SHP77 (cell line): Measurements from ENCODE around the gene RBP2.

Experiments
- DNase-seq, 2 experiments: peaks; one replicate each; lab custom pipeline; 2025; lab: John Stamatoyannopoulos, UW

The RBP2 gene

DNA sequence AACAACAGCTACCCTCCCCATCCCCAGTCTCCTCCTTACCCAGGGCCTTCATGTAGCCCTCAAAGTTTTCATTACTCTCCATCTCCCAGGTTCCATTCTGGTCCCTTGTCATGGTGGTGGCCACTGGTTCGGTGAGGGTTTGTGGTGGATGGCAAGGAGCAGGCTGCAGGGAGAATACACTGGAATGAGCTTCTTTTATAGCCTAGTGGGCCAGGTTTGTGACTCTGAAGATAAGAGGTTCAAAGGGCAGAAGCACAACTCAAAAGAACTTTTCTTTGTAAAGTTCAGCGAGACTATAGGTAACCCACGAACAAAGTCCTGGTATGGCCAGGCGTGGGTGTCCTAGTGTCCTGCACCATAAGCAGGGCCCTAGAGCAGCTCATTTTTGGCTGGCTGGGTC, at the start of gene RBP2:
Gene RBP2 (minus strand): TSS at position 169 of the 400 bp plus-strand sequence. CDS start 57 bp downstream, at position 112.
- no peak for DNase-seq

DNA sequence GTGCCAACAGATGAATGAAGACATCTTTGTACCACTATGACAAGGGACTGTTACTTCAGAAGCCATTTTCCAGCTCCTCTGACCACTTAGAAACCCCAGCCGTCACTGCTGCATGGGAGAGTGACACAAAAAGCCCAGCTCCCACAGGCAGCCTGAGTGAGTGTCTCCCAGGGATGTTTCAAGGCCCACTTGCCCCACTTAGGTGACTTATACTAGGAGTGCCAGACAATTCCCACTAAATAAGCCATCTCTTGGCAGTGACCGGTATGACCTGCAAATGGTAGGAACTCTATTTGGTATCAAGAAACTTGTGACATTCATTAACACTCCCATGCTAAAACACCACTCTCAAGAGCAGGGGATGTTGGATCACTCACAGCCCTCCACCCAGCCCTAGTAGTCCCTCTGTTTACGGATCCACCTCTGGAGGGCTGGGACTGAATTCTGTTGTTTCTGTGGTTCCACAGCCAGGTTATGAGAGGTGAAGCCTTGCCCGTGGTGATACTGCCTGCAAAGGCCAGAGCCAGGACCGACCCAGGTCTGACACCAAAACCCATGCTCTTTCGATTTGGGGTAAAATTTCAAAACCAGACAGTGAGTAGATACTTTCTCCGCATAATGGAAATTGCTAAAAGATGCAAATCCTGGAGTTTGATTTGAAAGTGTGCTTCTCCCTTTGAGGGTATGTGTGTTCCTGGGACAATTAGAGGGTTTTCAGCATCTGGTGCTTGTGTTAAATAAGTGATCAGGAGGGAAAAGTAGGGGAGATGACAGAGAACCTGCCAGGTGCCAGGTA, 48.7 kb upstream of the RBP2 start:
- no peak for DNase-seq

DNA sequence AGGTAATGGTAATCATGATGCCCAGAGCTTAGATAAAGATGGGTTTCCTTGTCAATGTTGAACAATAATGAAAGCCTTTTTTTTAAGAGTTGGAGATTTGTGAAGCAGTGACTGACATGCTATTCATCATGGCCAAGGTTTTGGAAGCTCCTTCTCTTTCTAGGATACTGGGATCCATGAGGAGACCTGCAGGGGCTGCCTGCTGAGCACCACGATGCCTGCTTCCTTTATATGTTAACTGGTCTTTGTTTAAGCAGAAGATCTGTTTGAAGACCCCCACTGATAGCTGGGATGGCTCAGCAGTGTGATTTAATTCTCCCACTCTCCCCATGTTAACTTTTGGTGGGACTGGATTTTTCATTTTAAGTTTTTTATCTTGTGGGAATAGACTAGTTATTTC, 47.4 kb upstream of the RBP2 start:
- no peak for DNase-seq

DNA sequence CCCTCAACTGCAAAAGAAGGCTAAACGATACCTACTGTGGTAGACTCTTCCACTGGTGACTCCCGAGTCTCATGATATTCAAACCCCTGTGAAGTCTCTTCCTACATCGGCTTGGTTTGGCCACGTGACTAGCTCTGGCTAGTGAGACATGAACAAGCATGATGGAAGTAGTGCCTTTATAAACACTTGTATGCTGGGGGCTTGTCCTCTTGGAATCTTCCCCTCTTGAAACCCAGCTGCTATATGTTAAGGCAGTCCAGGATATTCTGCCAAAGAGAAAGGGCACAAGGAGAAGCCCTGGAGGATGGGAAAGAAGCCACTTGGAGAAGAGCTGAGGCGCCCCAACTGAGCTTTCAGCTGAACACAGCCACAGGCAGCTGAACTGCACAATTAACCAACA, 46.9 kb upstream of the RBP2 start:
- DNase-seq = no peak

DNA sequence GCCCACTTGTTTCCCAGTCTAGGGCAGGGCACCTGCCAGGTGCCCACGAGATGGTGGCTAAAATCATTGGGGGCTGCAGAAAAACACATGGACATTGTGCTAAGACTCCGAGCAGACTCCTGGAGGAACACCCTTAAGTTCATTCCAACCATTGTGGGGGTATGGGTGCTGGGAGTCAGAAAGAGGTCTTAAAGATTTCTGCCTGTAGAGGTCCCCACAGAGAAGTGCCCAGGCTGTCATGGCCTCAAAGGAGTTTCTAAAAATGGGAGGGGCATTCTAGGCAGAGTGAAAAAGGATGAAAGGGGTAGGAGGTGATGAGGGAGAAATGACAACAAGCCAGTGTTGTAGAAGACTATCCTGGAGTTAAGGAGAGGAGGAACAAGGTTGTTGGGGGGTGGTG, 46.1 kb upstream of the RBP2 start:
- DNase-seq = no peak

DNA sequence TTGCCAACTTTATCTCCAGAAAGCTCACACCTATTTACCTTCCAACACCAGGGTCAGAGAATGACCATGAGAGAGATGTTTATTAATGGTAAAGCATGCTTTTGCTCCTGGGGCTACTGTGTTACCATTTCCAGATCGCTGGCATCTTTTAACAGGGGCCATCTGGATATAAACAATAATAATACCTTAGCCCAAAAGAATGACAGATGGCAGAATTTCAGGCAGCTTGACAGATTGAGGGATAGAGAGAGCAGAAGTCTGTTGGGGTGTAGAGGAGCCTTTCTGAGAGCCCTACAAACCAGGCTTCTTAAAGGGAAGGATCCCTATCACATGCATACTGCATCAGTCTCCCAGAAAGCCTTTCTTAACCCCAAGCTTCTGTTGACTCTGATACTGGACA, 45.5 kb upstream of the RBP2 start:
- DNase-seq = no peak

DNA sequence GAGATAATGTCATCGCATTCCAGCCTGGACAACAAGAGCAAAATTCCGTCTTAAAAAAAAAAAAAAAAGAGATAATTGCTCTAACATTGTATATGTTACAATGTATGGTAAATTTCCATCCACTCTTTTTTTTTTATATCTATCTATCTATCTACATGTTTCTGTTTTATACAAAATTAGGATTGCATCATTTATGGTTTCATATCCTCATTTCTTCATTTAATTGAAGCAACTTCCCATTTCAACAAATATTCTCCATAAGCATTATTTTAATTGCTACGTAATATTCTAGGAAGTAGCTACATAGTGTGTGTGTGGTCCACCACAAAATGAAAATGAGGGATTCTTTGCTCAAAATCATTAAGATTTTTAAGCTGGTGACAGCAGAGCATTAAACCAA, 44.8 kb upstream of the RBP2 start:
- DNase-seq = no peak

DNA sequence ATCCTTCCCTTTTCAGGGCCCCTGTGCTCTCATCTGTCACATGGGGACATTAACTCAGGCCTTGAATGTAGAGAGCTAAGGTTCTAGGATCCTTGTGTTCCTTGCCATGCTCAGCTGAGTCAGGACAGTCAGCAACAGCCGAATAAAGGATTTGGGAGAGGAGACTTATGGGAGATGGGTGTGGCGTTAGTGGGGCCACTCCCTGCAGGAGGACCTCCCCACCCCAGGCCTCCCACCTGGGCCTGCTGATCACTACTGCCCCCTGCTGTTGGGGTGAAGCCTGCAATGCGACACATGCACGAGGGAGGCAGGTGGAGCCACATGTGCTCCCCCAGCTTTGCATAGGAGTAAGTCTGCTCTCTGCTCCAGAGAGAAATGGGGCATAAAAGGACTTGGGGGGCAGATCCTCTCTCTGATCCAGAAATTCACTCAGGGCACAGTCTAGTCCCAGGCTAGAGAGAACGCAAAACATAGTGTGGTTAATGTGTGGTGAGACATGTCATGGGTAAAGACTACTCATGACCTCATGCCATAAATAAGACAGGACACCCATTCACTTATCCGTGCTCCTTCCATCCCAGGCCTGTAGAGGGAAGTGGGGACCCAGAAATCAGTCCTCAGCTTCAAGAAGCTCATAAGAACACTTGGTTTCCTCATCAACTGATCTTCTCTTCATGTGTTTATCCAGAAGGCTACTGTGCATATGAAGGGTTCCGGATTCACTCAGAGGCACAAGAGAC, 43.9 kb upstream of the RBP2 start:
- no peak for DNase-seq

DNA sequence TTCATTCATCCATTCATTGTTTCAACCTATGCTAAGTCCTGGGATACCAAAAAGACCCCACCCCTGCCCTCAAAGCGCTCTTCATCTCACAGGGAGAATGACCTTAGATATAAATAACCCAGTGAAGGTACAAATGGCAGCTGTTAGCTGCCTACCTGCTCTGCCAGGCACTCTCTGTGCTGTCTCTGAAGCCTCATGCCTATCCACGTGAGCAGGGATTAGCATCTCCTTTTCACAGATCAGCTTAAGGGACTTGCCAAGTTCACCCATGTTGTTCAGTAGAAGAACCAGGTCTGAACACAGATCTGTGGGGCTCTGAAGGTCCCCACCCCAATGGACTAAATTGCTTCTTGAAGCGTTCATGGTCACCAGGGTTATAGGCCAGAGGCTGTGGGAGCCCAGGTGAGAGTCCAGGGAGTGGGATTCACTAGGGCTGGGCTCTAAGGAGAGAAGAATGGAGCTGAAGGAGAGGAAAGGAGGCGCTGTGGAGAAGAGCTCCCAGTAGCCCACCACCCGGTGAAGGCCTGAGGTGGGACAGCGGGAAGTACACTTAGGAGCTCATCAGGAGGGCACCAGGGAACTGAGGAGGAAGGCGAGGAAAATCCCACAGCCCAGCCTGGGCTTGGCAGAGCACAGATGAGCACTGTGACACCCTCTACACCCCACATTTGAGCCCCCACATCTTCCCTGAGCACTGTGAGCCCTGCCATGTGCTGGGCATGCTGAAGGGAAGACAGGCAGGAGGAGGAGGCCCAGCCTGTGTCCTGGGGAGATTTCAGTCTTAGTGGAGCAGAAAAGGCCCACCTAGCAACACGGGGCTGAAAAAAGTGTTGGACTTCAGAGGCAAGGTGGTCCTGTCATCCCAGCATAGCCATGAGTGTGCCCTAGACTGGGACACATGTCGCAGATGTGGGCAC, 42.9 kb upstream of the RBP2 start:
- no peak for DNase-seq

DNA sequence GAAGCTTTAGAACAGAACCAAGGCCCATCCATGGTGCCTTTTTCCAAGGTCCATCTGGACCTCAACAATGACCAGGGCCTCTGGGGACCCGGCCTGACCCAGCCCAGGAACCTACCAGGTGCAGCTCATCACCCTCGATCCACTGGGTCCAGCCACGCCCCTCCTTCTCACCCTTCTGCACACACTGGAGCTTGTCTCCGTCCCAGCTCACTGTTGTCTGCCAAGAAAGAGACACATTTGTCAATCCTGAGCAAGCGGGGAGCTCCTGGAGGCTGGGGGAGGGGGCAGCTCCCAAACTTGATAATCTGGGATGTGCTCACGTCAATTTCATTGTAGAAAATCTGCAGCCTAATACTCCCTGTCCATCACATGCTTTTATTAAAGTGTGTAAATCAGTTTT, 42.0 kb upstream of the RBP2 start:
- DNase-seq = no peak

DNA sequence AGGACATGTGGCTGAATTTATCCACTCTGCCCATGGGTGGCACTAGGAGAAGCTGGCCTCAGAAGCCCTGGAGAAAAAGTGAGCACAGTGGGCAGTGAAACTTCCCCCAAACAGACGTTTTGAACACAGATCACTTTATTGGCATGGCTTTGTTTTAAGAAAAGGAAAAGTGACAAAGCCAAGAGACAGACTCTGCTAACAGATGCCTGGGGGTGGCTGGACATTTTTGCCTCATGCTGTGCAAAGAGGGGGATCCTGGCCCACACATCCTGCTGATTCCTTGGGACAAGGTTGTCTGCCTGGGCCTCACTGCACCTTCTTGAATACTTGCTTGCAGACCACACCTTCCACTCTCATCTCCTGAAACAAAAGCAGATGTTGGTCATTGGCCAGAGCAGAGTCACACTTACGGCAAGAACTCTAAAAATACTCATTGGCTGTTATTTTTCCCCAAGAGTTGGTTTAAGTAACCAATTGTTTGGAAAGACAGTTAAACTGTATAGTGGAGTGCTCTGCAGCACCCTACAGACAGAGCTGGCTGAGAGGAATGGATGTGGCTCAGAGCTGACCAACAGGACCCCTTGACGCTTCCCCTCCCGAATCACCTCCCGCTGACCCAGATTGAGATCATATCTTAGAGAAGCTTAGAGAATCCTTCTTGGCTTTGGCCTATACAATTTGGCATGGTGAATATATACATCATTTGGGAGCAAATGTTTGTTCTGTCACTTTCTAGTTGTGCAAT, 41.2 kb upstream of the RBP2 start:
- no peak for DNase-seq

DNA sequence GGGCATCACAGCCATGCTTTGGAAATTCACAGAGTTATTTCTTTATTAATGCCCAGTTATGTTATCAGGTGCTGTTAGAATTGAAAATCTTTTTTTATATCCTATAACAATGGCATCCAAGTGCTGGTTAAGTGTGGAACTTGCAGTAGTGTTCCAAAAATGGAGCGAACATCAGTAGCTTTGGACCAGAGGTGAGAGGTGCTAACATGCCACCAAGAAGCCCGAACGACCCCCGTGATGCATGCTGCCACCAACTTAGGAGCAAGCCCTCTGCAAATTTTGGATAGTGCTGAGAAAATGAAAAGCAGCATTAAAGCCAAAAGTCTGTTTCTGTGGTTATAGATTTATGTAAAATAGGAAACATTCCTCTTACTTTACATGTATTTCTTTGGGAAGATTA, 38.4 kb upstream of the RBP2 start:
- no peak for DNase-seq

DNA sequence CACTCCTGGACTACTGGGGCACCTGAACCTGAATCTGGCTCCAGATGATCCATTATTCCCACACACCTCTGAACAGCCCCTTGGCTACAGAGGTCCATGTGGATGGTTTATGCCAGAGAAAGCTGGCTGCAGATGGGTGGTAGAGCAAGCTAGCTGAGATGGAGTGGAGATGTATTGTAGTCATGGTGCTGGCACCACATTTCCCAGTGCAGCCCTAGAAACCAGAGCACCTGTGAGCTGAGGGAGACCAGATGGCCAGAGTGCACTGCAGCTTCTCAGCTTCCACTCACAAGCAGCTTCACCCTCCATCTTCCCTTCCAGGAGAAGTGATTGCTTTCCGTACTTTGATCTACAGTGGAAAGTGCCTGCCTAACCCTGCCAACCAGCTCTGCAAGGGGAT, 33.3 kb upstream of the RBP2 start:
- DNase-seq = no peak

DNA sequence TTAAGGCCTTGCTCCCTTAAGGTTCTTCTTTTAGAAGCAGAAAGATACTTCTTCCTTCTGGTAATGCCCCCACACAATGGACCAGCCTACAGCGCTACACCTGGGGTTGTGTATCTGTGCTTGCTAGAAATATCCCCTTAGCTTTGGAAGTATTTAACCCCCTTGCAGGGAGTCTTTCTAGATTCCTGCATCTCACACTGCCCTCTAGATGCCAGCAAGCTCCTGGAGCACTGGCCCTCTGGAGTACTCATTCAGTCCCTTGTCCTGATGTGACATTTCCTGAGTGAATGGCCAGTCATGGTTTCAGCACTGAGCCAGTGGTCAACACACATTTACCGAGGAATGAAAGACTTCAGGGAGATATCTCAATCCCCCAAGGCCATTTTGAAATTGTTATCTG, 30.4 kb upstream of the RBP2 start:
- no peak for DNase-seq

DNA sequence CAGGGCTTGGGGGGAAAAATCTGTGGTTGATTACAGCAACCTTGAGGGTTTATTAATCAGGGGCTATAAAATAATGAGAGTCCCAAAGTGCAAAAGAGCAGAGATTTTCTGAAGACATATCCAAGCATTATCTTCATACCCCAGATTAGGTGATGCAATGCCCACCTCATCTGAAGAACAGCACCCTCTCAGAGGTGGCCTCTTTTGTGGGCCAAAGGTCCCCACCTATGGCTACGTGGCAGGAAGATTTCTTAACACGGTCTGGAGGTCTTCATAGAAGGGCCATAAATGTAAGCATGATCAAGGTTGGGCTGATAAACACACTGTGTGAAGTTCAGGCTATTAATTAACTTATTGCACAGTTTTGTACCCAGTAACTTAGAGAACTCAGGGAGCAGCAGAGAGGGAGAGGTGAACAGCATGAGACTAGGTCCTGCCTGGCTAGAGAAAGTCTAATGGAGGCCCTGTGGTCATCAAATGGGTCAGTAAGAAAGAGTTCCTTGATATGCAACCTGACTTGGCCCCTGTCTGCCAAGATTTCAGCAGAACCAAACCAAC, 29.6 kb upstream of the RBP2 start:
- DNase-seq = no peak

DNA sequence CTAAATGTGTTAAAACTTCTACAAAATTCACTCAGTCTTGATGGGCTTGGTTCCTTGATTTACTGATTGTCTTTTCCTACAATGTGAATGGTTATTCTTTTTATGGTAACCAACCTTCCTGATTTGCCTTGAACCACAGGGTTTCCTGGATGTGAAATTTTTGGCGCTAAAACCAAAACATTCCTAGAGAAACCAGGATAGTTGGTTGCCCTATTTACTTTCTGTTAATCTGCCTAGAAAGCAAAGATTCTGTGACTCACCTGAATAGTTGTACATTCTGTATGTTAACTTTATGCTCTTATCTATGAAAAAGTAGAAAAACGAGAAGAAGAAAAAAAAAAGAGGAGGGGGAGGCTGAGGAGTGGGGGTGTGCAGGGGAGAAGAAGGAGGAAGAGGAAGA, 23.2 kb upstream of the RBP2 start:
- no peak for DNase-seq

DNA sequence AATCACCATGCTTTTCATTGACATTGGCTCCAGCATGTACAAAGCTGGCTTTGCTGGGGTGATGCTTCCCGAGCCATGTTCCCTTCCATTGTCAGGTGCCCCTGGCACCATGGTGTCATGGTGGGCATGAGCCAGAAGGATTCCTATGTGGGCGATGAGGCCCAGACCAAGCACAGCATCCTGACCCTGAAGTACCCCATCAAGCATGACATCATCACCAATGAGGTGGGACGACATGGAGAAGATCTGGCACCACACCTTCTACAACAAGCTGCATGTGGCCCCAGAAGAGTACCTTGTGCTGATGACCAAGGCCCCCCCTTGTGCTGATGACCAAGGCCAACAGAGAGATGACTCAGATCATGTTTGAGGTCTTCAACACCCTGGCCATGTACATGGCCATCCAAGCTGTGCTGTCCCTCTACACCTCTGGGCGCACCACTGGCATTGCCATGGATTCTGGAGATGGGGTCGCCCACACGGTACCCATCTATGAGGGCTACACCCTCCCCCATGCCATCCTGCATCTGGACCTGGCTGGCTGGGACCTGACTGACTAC, 17.6 kb upstream of the RBP2 start:
- no peak for DNase-seq

DNA sequence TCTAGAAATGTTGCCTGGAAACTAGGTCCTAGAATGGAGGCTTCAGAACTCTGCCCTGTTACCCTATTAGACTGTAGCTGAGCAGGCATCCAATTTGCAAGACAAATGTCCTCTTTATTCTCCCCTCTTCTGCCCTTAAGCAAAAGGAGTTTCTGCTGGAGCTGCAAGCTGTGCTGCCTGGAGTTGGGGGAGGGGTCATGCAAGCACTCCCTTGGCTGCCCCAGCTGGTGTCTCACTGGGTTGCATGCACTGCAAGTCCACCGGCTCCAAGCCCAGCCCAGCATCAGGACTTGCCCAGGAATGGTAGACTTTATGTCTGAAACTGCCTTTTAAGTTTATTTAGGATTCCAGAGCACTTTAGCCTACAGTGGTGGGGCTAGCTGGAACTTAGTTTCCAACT, 15.7 kb upstream of the RBP2 start:
- DNase-seq = peak; percentile 6 to 11

DNA sequence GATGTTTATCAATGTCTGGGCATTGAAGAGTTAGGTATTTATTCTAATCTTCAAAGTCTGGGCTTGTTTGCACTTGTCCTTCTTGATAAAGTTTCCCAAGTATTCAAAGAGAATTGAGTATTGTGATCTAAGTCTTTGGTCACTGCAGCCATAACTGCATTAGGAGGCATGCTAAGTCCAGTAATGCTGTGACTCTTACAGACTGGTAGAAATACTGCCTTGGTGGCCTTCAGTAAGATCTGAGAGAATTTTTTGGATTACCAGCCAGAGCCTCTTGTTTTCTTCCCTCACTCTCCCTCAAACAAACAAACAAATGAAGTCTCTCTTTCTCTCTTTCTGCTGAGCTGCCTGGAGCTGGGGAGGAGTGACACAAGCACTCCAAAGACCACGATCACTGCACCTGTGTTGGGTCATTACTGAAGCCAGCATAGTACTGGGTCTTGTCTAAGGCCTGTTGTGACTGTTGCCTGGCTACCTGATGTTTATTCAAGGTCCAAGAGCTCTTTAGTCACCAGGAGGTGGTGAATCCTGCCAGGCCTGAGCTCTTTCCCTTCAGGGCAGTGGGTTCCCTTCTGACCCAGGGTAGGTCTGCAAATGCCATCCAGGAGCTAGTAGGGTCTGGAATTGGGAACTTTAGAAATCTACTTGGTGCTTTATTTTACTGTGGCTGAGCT, 14.8 kb upstream of the RBP2 start:
- peak; percentile 19 to 61 for DNase-seq

DNA sequence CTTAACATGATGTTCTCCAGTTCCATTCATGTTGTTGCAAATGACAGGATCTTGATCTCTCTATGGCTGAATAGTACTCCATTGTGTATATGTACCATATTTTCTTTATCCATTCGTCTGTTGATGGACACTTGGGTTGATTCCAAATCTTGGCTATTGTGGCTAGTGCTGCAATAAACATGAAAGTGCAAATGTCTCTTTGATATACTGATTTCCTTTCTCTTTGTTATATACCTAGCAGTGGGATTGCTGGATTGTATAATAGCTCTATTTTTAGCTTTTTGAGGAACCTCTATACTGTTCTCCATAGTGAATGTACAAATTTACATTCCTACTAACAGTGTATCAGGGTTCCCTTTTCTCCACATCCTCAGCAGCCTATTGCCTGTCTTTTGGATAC, 5.9 kb upstream of the RBP2 start:
- no peak for DNase-seq

DNA sequence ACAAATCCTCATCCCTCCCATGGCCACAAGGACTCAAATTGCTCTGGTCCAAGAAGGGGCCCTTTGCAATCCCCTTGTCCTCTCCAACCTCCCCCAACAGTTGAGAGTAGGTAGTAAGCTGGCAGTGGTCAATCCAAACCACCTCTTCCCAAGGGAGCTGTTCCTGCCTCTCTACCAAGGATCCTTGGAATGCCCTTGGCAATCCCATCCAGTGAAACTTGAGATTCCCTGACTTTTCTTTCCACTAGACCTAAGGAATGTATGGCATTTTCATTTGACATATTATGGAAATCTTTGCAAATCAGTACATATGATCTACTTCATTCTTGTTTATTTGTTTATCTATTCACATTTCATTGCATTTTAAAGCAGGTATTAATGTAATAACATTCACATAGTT, 4.8 kb upstream of the RBP2 start:
- DNase-seq = no peak
